ENCODE data around the gene STX17.

The STX17 gene

GRCh38 chr9:99936947-99937587 lies 30.6 kb downstream of the STX17 start:
- no peak for TF ChIP-seq CTCF (IDR thresholded peaks at IDR 0.05; ENCODE audit: insufficient read depth, low read length, poor library complexity, severe bottlenecking)
- no peak for TF ChIP-seq EZH2phosphoT487 (conservative IDR thresholded peaks at IDR 0.05; ENCODE audit: low read length)
- H4K20me1 ChIP-seq (ENCODE audit: low read depth, low read length): no peaks in the 10 kb centered on the region
- no peak overlapping the region for H3K4me3 ChIP-seq (ENCODE audit: insufficient read depth, low read length, poor library complexity, severe bottlenecking)
- no peaks in the 10 kb centered on the region for H3K79me2 ChIP-seq (ENCODE audit: insufficient read depth, low read length)
- no peaks in the 10 kb centered on the region for H3K9me3 ChIP-seq (ENCODE audit: insufficient read depth, low read length)
- H3K9ac ChIP-seq (ENCODE audit: low read length): no peak overlapping the region
- H2AFZ ChIP-seq (ENCODE audit: low read depth, low read length, severe bottlenecking): no peak overlapping the region
- no peaks in the 10 kb centered on the region for H3K36me3 ChIP-seq (ENCODE audit: low read length)
- H3F3A ChIP-seq (ENCODE audit: insufficient read depth): no peaks in the 10 kb centered on the region
- H3K9me2 ChIP-seq (replicated peaks; ENCODE audit: insufficient read depth, low read length): no peaks in the 10 kb centered on the region
- no peaks in the 10 kb centered on the region for H3K27me3 ChIP-seq (ENCODE audit: low read length)
- no peak overlapping the region for H3K4me2 ChIP-seq (ENCODE audit: low read depth, low read length, poor library complexity, severe bottlenecking)
- no peak overlapping the region for H3K27ac ChIP-seq (ENCODE audit: low read depth, low read length)

GRCh38 chr9:99947395-99947794 lies 40.9 kb downstream of the STX17 start:
- Histone ChIP-seq H2AFZ (ENCODE audit: low read depth, low read length, severe bottlenecking) (no peak overlapping the region), H3K4me3 (ENCODE audit: insufficient read depth, low read length, poor library complexity, severe bottlenecking) (no peak overlapping the region), H3K9me2 (replicated peaks; ENCODE audit: insufficient read depth, low read length) (no peaks in the 10 kb centered on the region), H3K9me3 (ENCODE audit: insufficient read depth, low read length) (no peaks in the 10 kb centered on the region), H3K27ac (ENCODE audit: low read depth, low read length) (no peak overlapping the region), H4K20me1 (ENCODE audit: low read depth, low read length) (peaks cover 3% of the 10 kb centered on the region; the same call in 1 of the 2 replicates), H3F3A (ENCODE audit: insufficient read depth) (no peaks in the 10 kb centered on the region), H3K27me3 (ENCODE audit: low read length) (no peaks in the 10 kb centered on the region), H3K79me2 (ENCODE audit: insufficient read depth, low read length) (no peaks in the 10 kb centered on the region), H3K4me2 (ENCODE audit: low read depth, low read length, poor library complexity, severe bottlenecking) (no peak overlapping the region), H3K36me3 (ENCODE audit: low read length) (peaks cover 6% of the 10 kb centered on the region; the same call in 1 of the 2 replicates), H3K9ac (ENCODE audit: low read length) (no peak overlapping the region)
- TF ChIP-seq EZH2phosphoT487 (conservative IDR thresholded peaks at IDR 0.05; ENCODE audit: low read length) (no peak), CTCF (IDR thresholded peaks at IDR 0.05; ENCODE audit: insufficient read depth, low read length, poor library complexity, severe bottlenecking) (peak; percentile 16)

- Histone ChIP-seq H3K36me3 (ENCODE audit: low read length) (peaks cover 9% of the 10 kb centered on the region; the same call in 1 of the 2 replicates), H3K79me2 (ENCODE audit: insufficient read depth, low read length) (no peaks in the 10 kb centered on the region), H3F3A (ENCODE audit: insufficient read depth) (no peaks in the 10 kb centered on the region), H3K4me2 (ENCODE audit: low read depth, low read length, poor library complexity, severe bottlenecking) (no peak overlapping the region), H3K9ac (ENCODE audit: low read length) (no peak overlapping the region), H4K20me1 (ENCODE audit: low read depth, low read length) (peaks cover 3% of the 10 kb centered on the region; the same call in 1 of the 2 replicates), H2AFZ (ENCODE audit: low read depth, low read length, severe bottlenecking) (no peak overlapping the region), H3K27ac (ENCODE audit: low read depth, low read length) (no peak overlapping the region), H3K9me3 (ENCODE audit: insufficient read depth, low read length) (no peaks in the 10 kb centered on the region), H3K9me2 (replicated peaks; ENCODE audit: insufficient read depth, low read length) (no peaks in the 10 kb centered on the region), H3K4me3 (ENCODE audit: insufficient read depth, low read length, poor library complexity, severe bottlenecking) (no peak overlapping the region), H3K27me3 (ENCODE audit: low read length) (no peaks in the 10 kb centered on the region)
- TF ChIP-seq CTCF (IDR thresholded peaks at IDR 0.05; ENCODE audit: insufficient read depth, low read length, poor library complexity, severe bottlenecking): no peak
- TF ChIP-seq EZH2phosphoT487 (conservative IDR thresholded peaks at IDR 0.05; ENCODE audit: low read length): no peak
Measured at GRCh38 chr9:99948482-99948881, 42.0 kb downstream of the STX17 start.
